Measurements from ENCODE around the gene SNUPN.

- TF ChIP-seq, protein P1, sequence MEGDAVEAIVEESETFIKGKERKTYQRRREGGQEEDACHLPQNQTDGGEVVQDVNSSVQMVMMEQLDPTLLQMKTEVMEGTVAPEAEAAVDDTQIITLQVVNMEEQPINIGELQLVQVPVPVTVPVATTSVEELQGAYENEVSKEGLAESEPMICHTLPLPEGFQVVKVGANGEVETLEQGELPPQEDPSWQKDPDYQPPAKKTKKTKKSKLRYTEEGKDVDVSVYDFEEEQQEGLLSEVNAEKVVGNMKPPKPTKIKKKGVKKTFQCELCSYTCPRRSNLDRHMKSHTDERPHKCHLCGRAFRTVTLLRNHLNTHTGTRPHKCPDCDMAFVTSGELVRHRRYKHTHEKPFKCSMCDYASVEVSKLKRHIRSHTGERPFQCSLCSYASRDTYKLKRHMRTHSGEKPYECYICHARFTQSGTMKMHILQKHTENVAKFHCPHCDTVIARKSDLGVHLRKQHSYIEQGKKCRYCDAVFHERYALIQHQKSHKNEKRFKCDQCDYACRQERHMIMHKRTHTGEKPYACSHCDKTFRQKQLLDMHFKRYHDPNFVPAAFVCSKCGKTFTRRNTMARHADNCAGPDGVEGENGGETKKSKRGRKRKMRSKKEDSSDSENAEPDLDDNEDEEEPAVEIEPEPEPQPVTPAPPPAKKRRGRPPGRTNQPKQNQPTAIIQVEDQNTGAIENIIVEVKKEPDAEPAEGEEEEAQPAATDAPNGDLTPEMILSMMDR (IDR thresholded peaks at IDR 0.05), result no peak
- no peak for TF ChIP-seq ZNF121 (CRISPR knock-in tag; IDR thresholded peaks at IDR 0.05)
- TF ChIP-seq, protein P2, sequence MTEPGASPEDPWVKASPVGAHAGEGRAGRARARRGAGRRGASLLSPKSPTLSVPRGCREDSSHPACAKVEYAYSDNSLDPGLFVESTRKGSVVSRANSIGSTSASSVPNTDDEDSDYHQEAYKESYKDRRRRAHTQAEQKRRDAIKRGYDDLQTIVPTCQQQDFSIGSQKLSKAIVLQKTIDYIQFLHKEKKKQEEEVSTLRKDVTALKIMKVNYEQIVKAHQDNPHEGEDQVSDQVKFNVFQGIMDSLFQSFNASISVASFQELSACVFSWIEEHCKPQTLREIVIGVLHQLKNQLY (CRISPR knock-in tag; IDR thresholded peaks at IDR 0.05), result no peak
Observed at GRCh38 chr15:75674366-75674765, 48.8 kb upstream of the SNUPN start.

Measured in WTC11 (cell line).